ENCODE measurements around the gene DNAL4.

The DNAL4 gene

GRCh38 chr22:38834215-38834953 lies 40.4 kb upstream of the DNAL4 start:
- Histone ChIP-seq H3K27ac (ENCODE audit: low read depth in 2 of 2, low read length in 2 of 2) (no peak overlapping the region), H3K4me3 (ENCODE audit: low read length in 2 of 2) (no peak overlapping the region), H3K4me1 (ENCODE audit: control insufficient read depth in 2 of 2, insufficient read depth in 2 of 2, low read length in 2 of 2) (no peaks in the 10 kb centered on the region), H3K27me3 (ENCODE audit: control insufficient read depth in 2 of 2, insufficient read depth in 2 of 2, low read length in 2 of 2) (peaks cover 2 to 5% of the 10 kb centered on the region in 2 donors), H3K9ac (ENCODE audit: low read depth in 1 of 2, low read length in 2 of 2) (no peak overlapping the region), H3K36me3 (ENCODE audit: control insufficient read depth in 2 of 2, insufficient read depth in 2 of 2, low read length in 2 of 2) (no peaks in the 10 kb centered on the region), H3K9me3 (ENCODE audit: control insufficient read depth in 2 of 2, low read length in 2 of 2) (no peaks in the 10 kb centered on the region)

- Histone ChIP-seq H3K9me3 (ENCODE audit: control insufficient read depth in 2 of 2, low read length in 2 of 2) (no peaks in the 10 kb centered on the region), H3K4me1 (ENCODE audit: control insufficient read depth in 2 of 2, insufficient read depth in 2 of 2, low read length in 2 of 2) (no peaks in the 10 kb centered on the region), H3K36me3 (ENCODE audit: control insufficient read depth in 2 of 2, insufficient read depth in 2 of 2, low read length in 2 of 2) (no peaks in the 10 kb centered on the region), H3K27me3 (ENCODE audit: control insufficient read depth in 2 of 2, insufficient read depth in 2 of 2, low read length in 2 of 2) (peaks cover 0 to 2% of the 10 kb centered on the region in 2 donors), H3K4me3 (ENCODE audit: low read length in 2 of 2) (no peak overlapping the region), H3K27ac (ENCODE audit: low read depth in 2 of 2, low read length in 2 of 2) (no peak overlapping the region), H3K9ac (ENCODE audit: low read depth in 1 of 2, low read length in 2 of 2) (no peak overlapping the region)
These were observed 39.1 kb upstream of the DNAL4 start for GRCh38 chr22:38833061-38833460.

DNA sequence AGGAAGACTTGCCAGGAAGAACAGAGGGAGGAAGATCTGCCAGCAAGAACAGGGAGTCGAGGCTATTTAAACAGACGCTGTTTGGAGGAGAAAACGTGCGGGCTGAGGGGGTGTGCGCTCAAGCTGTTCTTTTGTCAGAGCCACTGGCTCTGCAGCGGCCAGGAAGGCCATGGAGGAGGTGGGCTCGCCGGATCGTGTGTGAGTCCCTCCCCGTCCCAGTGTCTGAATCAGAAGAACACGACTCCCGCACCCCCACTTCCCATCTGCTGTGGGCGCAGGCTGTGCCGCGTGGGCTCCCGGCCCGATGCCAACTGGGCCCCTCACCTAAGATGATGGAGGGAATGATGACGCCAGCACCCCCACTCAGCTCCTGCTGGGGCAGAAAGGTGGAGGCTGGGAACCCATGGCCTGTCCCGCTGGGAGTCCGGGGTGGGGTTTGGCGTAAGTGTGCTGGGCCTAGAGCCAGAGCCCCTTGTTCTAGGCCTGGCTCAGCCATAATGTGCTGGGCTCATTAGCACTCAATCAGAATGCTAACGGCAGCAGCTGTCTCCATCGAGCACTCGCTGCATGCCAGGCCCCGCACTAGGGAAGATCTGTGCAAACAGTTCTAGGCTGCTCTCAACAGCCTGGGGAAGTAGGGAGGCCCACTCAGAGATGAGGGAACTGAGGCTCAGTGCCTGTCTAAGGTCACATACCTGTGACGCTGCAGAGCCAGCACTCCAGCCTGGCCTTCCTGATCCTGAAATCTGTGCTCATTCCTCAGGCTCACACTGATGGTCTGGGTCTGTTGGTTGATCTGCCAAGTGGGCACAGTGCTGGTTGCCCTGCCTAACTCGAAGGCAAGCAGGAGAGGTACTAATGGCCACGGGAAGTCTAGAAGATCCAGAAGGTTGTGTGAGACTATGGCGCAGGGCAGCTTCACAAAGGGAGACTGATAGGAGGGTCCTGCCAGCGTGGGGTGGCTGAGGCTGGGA lies 38.3 kb upstream of the DNAL4 start:
- Histone ChIP-seq H3K27ac (ENCODE audit: low read depth in 2 of 2, low read length in 2 of 2) (no peak overlapping the region), H3K4me3 (ENCODE audit: low read length in 2 of 2) (no peak overlapping the region)

GRCh38 chr22:38831166-38831945 lies 37.4 kb upstream of the DNAL4 start:
- Histone ChIP-seq H3K27ac (ENCODE audit: low read depth in 2 of 2, low read length in 2 of 2) (no peak overlapping the region), H3K27me3 (ENCODE audit: control insufficient read depth in 2 of 2, insufficient read depth in 2 of 2, low read length in 2 of 2) (peaks cover 0 to 2% of the 10 kb centered on the region in 2 donors), H3K4me3 (ENCODE audit: low read length in 2 of 2) (no peak overlapping the region)

More for the DNA sequence above, 38.3 kb upstream of the DNAL4 start:
- H3K4me1 ChIP-seq (ENCODE audit: control insufficient read depth in 2 of 2, insufficient read depth in 2 of 2, low read length in 2 of 2) = no peaks in the 10 kb centered on the region
- H3K9me3 ChIP-seq (ENCODE audit: control insufficient read depth in 2 of 2, low read length in 2 of 2) = no peaks in the 10 kb centered on the region
- H3K27me3 ChIP-seq (ENCODE audit: control insufficient read depth in 2 of 2, insufficient read depth in 2 of 2, low read length in 2 of 2) = peaks cover 0 to 2% of the 10 kb centered on the region in 2 donors
- H3K36me3 ChIP-seq (ENCODE audit: control insufficient read depth in 2 of 2, insufficient read depth in 2 of 2, low read length in 2 of 2) = no peaks in the 10 kb centered on the region
- H3K9ac ChIP-seq (ENCODE audit: low read depth in 1 of 2, low read length in 2 of 2) = no peak overlapping the region

DNA sequence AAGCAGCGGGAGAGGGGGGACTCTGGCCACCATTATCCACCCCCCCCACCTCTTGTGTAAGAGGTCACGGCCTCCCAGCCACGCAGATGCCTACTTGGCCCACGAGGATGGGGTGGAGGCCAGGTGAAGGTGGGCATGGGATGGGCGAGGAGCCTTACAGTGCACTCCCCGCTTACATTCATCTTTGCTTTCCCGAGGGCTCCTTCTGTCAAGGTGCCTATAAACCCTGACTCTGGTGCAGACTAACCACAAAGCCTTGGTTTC lies 36.8 kb upstream of the DNAL4 start:
- Histone ChIP-seq H3K36me3 (ENCODE audit: control insufficient read depth in 2 of 2, insufficient read depth in 2 of 2, low read length in 2 of 2) (no peaks in the 10 kb centered on the region), H3K9me3 (ENCODE audit: control insufficient read depth in 2 of 2, low read length in 2 of 2) (no peaks in the 10 kb centered on the region), H3K4me3 (ENCODE audit: low read length in 2 of 2) (no peak overlapping the region), H3K4me1 (ENCODE audit: control insufficient read depth in 2 of 2, insufficient read depth in 2 of 2, low read length in 2 of 2) (no peaks in the 10 kb centered on the region), H3K27me3 (ENCODE audit: control insufficient read depth in 2 of 2, insufficient read depth in 2 of 2, low read length in 2 of 2) (peaks cover 0 to 2% of the 10 kb centered on the region in 2 donors), H3K9ac (ENCODE audit: low read depth in 1 of 2, low read length in 2 of 2) (no peak overlapping the region), H3K27ac (ENCODE audit: low read depth in 2 of 2, low read length in 2 of 2) (no peak overlapping the region)

More at GRCh38 chr22:38831166-38831945, 37.4 kb upstream of the DNAL4 start:
- Histone ChIP-seq H3K9ac (ENCODE audit: low read depth in 1 of 2, low read length in 2 of 2) (no peak overlapping the region), H3K9me3 (ENCODE audit: control insufficient read depth in 2 of 2, low read length in 2 of 2) (no peaks in the 10 kb centered on the region), H3K36me3 (ENCODE audit: control insufficient read depth in 2 of 2, insufficient read depth in 2 of 2, low read length in 2 of 2) (no peaks in the 10 kb centered on the region), H3K4me1 (ENCODE audit: control insufficient read depth in 2 of 2, insufficient read depth in 2 of 2, low read length in 2 of 2) (no peaks in the 10 kb centered on the region)

DNA sequence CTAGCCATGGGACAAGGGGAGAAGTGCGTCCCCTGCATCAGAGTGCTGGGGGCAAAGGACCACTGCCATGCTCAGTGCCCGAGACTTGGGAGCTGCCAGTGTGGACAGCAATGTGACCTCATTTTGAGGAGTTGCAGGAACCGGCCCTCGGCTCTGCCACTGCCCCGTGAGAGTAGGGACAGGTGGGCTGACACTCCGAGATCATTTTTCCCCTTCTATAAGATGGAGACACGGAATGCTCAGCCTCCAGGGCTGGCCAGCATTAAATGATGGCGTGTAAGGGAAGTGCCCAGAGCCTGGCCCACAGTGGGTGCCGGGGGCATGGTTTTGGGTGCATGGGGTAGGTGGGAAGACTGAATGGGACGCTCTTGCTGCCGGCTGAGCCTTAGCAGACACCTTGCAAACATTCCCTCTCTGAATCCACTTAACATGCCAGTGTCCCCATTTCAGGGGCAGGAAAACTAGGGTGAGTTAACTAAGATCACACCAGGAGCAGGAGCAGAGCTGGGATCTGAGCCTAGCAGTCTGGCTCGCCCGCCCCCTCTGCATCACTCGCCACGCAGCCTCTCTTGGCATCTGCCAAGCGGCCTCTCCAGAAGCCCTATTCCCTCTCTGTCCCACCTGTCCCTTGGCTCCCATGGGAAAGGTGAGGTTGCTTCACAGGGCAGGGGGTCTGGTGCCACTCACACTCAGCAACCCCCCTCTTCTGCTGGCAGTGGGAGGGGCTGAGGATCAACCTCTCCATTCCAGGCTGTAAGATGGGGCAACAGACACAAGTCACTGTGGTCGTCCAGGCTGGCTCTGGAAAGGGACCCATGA lies 36.3 kb upstream of the DNAL4 start:
- H3K27ac ChIP-seq (ENCODE audit: low read depth in 2 of 2, low read length in 2 of 2) = no peak overlapping the region
- H3K36me3 ChIP-seq (ENCODE audit: control insufficient read depth in 2 of 2, insufficient read depth in 2 of 2, low read length in 2 of 2) = no peaks in the 10 kb centered on the region
- H3K4me1 ChIP-seq (ENCODE audit: control insufficient read depth in 2 of 2, insufficient read depth in 2 of 2, low read length in 2 of 2) = no peaks in the 10 kb centered on the region
- no peaks in the 10 kb centered on the region for H3K9me3 ChIP-seq (ENCODE audit: control insufficient read depth in 2 of 2, low read length in 2 of 2)
- peaks cover 0 to 2% of the 10 kb centered on the region in 2 donors for H3K27me3 ChIP-seq (ENCODE audit: control insufficient read depth in 2 of 2, insufficient read depth in 2 of 2, low read length in 2 of 2)
- H3K4me3 ChIP-seq (ENCODE audit: low read length in 2 of 2) = no peak overlapping the region
- no peak overlapping the region for H3K9ac ChIP-seq (ENCODE audit: low read depth in 1 of 2, low read length in 2 of 2)

GRCh38 chr22:38829485-38829884 lies 35.5 kb upstream of the DNAL4 start:
- H3K4me3 ChIP-seq (ENCODE audit: low read length in 2 of 2) = no peak overlapping the region
- H3K4me1 ChIP-seq (ENCODE audit: control insufficient read depth in 2 of 2, insufficient read depth in 2 of 2, low read length in 2 of 2) = no peaks in the 10 kb centered on the region
- H3K9ac ChIP-seq (ENCODE audit: low read depth in 1 of 2, low read length in 2 of 2) = no peak overlapping the region
- no peaks in the 10 kb centered on the region for H3K9me3 ChIP-seq (ENCODE audit: control insufficient read depth in 2 of 2, low read length in 2 of 2)
- no peak overlapping the region for H3K27ac ChIP-seq (ENCODE audit: low read depth in 2 of 2, low read length in 2 of 2)
- peaks cover 0 to 2% of the 10 kb centered on the region in 2 donors for H3K27me3 ChIP-seq (ENCODE audit: control insufficient read depth in 2 of 2, insufficient read depth in 2 of 2, low read length in 2 of 2)
- H3K36me3 ChIP-seq (ENCODE audit: control insufficient read depth in 2 of 2, insufficient read depth in 2 of 2, low read length in 2 of 2) = no peaks in the 10 kb centered on the region

DNA sequence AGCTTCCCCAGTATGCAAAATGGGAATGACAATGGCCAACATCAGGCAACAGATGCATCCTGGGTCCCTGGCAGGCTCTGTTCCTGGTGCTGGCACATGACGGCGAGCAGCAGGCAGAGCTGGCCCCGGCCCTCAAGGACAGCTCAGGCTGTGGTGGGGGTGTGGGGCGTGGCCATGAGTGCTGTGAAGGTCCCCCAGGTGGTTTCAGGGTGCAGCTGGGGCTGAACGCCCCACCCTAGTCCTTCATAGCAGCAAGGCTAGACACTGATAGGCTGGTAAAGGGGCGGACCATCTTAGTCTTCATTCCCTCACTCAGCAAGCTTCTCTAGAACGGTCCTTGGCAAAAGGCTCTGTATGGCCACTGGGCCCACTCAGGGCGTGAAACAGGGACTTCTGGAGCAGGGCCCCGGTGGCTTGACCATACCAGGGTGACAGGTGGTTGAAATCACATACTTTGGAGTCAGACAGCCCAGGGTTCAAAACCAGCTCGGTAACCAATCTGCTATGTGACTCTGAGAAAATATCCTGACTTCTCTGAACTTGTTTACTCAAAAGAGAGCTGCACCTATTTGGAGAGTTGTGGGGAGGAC lies 34.8 kb upstream of the DNAL4 start:
- Histone ChIP-seq H3K27ac (ENCODE audit: low read depth in 2 of 2, low read length in 2 of 2) (no peak overlapping the region), H3K9ac (ENCODE audit: low read depth in 1 of 2, low read length in 2 of 2) (no peak overlapping the region)

DNA sequence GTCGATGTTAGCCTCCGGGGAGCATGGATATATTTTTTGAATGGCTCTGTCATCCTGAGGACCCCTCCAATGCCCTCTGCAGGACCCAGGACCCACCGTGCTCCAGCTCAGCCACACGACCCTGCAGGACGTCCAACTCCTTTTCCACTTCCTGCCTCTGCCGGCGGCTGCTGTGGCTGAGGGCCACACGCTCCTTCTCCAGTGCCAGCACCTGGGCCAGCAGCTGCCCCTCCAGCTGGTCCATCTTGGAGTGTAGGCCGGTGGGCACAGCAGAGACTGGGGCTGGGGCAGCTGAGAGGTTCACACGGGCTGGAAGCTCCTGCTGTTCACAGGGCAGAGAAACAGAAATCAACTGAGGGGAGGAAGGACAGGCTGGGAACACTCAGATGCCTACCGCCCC lies 34.2 kb upstream of the DNAL4 start:
- H3K27ac ChIP-seq (ENCODE audit: low read depth in 2 of 2, low read length in 2 of 2) = no peak overlapping the region
- H3K9me3 ChIP-seq (ENCODE audit: control insufficient read depth in 2 of 2, low read length in 2 of 2) = no peaks in the 10 kb centered on the region

More for the DNA sequence above, 34.8 kb upstream of the DNAL4 start:
- Histone ChIP-seq H3K4me3 (ENCODE audit: low read length in 2 of 2) (no peak overlapping the region), H3K4me1 (ENCODE audit: control insufficient read depth in 2 of 2, insufficient read depth in 2 of 2, low read length in 2 of 2) (no peaks in the 10 kb centered on the region), H3K27me3 (ENCODE audit: control insufficient read depth in 2 of 2, insufficient read depth in 2 of 2, low read length in 2 of 2) (peaks cover 0 to 2% of the 10 kb centered on the region in 2 donors), H3K9me3 (ENCODE audit: control insufficient read depth in 2 of 2, low read length in 2 of 2) (no peaks in the 10 kb centered on the region), H3K36me3 (ENCODE audit: control insufficient read depth in 2 of 2, insufficient read depth in 2 of 2, low read length in 2 of 2) (no peaks in the 10 kb centered on the region)

More for the DNA sequence above, 34.2 kb upstream of the DNAL4 start:
- Histone ChIP-seq H3K27me3 (ENCODE audit: control insufficient read depth in 2 of 2, insufficient read depth in 2 of 2, low read length in 2 of 2) (peaks cover 0 to under 1% of the 10 kb centered on the region in 2 donors), H3K36me3 (ENCODE audit: control insufficient read depth in 2 of 2, insufficient read depth in 2 of 2, low read length in 2 of 2) (no peaks in the 10 kb centered on the region), H3K4me3 (ENCODE audit: low read length in 2 of 2) (no peak overlapping the region), H3K9ac (ENCODE audit: low read depth in 1 of 2, low read length in 2 of 2) (no peak overlapping the region), H3K4me1 (ENCODE audit: control insufficient read depth in 2 of 2, insufficient read depth in 2 of 2, low read length in 2 of 2) (no peaks in the 10 kb centered on the region)
